HG02970 (cell line): ENCODE measurements around the gene MRPS22.
A peak's percentile ranks its signal among the peaks of the same experiment; 100 is the strongest.
"Not testable (repeated sequence)": the region's sequence is repeated elsewhere in the genome, so short reads cannot be mapped to it uniquely, and the experiment has no call there.

Experiments
- ATAC-seq: cut with Tn5 transposase; IDR thresholded peaks from one replicate; pipeline ENCODE4 v1.9.1; 2021; ENCODE audit warnings: mild to moderate bottlenecking, moderate library complexity, moderate number of reproducible peaks; ENCODE audit not compliant: unreplicated experiment, low FRiP score

MRPS22 gene

GRCh38 chr3:139388821-139389551, 45.2 kb downstream of the MRPS22 start:
- ATAC-seq = peak; percentile 38

DNA sequence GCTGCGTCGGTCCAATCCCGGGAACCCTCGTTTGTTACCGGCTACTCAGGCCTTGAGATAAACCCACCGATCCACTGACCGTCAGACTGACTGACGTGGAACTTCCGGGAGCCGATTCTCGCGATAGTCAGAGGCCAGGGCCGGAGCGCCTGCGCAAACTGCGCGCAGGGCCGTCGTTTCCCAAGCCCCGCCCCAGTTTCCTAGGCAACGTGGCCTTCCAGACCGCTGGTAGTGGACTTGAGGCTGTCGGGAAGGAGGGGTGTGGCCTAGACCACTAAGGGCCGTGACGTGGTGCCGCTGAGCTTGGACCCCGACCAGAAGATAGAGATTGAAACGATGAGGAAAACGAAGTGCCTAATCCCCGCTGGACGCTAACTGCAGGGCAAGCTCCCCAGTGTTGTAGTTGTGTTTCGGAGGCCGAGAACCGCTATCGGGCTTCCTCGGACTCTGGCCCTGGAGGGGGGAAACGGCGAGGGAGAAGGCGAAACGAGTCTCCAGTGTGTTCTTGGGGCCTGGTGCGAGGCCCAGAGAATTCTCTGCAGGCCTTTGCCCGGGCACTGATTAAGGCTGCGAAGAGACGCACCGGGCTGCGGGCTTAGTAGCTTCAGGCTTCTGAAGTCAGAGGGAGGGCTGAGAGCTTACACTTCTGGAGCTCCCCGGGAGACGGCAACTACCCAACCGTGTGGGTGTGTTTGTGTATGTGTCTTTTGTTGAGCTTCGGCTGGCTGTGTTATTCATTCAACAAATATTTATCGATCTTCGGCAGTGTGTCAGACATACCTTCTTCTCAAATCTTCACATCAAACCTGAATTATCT, 45.9 kb downstream of the MRPS22 start, which contains the start of gene COPB2:
TSS of gene COPB2 (minus strand) at position 96 of the 817 bp plus-strand sequence. CDS start 97 bp downstream, outside the sequence.
- peak; percentile 97 for ATAC-seq

DNA sequence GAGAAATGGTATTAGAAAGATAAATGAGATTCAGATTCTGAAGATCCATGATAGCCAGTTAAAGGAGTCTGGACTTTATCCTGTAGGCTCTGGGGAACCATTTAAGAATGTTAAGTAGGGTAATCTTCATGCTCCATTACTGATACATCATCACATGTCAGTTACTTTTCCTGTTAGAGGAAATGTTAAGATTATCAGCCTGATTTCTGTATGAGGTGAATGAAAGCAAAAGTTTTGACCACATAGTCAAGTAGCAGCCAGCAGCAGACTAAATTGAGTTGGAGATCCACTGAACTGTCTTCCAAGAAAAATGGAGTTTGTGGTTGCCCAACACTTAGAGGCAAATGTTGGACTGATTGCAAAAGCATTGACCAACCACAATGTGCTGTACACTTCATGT, 50.3 kb downstream of the MRPS22 start:
- no peak for ATAC-seq

DNA sequence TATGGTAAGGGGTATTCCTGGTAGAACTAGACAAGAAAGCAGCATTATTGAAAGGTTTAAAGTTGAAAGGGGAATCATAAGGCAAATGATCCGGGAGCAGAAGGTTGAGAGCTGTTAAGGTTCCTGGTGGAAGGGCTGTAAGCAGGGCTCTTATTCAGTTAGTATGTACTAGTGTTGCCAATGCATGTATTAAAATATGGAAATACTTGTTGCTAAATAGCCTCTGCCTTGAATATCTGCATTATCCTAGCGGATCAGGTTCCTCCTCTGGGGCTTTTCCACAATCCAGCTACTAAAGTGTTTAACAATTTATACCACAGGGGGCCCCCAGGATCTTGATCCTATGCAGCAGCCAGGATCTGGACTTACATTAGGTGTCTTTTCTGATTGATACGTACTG, 52.9 kb downstream of the MRPS22 start:
- no peak for ATAC-seq

DNA sequence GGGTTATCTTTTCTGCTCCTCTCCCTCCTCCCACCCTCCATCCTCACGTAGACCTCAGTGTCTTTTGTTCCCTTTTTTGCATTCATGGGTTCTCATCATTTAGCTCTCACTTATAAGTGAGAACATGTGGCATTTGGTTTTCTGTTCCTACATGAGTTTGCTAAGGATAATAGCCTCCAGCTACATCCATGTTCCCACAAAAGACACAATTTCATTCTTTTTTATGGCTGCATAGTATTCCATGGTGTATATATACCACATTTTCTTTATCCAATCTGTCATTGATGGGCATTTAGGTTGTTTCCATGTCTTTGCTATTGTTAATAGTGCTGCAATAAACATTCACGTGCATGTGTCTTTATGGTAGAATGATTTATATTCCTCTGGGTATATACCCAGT, 57.3 kb downstream of the MRPS22 start:
- not testable (repeated sequence) for ATAC-seq
